NB4 (cell line): Measurements from ENCODE around the gene MCEE.
A peak's percentile ranks its signal among the peaks of the same experiment; 100 is the strongest.

Experiments used
- DNase-seq: peaks from one replicate; pipeline ENCODE4 v3.0.0; 2010; ENCODE audit warnings: low read depth
- H3K4me3 ChIP-seq: one replicate; pipeline ENCODE4 v1.5.1; 2011; ENCODE audit warnings: mild to moderate bottlenecking, low read depth, low read length, moderate library complexity
- CTCF ChIP-seq: IDR thresholded peaks from one replicate; pipeline ENCODE4 v1.5.1; 2012; ENCODE audit warnings: low read depth, low read length
- MAX ChIP-seq: IDR thresholded peaks from 2 replicates; pipeline ENCODE4 v1.6.1; 2011; ENCODE audit warnings: low read depth, low read length
- MYC ChIP-seq: IDR thresholded peaks from 2 replicates; pipeline ENCODE4 v1.6.1; 2011; ENCODE audit warnings: low read depth, low read length
- POLR2A ChIP-seq: IDR thresholded peaks from 2 replicates; pipeline ENCODE4 v1.6.1; 2011; ENCODE audit warnings: mild to moderate bottlenecking; ENCODE audit not compliant: insufficient read length; ENCODE audit errors: extremely low read depth

The MCEE gene

GRCh38 chr2:71130905-71131244, 846 bp upstream of the MCEE start:
- no peak for TF ChIP-seq MAX
- no peak for TF ChIP-seq MYC
- TF ChIP-seq CTCF: no peak
- TF ChIP-seq POLR2A: no peak
- DNase-seq: peak; percentile 66
- peak overlapping the region; percentile 81 for H3K4me3 ChIP-seq

DNA sequence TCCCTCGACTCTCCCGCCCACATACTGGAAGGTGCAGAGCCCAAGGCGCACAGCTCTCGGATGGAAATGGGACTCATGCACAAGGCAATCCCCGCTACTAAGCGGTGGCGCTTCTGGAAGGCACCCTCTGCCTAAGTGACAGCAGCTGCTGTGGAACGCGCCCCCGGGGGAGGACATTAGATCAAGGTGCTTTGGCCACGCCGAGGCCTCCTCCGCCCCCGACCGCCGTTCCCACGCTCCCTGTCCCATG, 202 bp downstream of the MCEE start:
- TF ChIP-seq POLR2A (no peak), MAX (no peak), CTCF (no peak), MYC (no peak)
- H3K4me3 ChIP-seq: peak overlapping the region; percentile 81
- peak; percentile 78 for DNase-seq

GRCh38 chr2:71129114-71129901, 721 bp downstream of the MCEE start:
- DNase-seq: peak; percentile 13
- H3K4me3 ChIP-seq: peak overlapping the region; percentile 81
- peak; percentile 56 for TF ChIP-seq MAX
- TF ChIP-seq CTCF: no peak

GRCh38 chr2:71126957-71127356, 3.1 kb downstream of the MCEE start:
- no peak overlapping the region for H3K4me3 ChIP-seq
- no peak for TF ChIP-seq MYC
- TF ChIP-seq MAX: no peak
- TF ChIP-seq POLR2A: no peak
- TF ChIP-seq CTCF: no peak
- DNase-seq: no peak

GRCh38 chr2:71125506-71126294, 4.3 kb downstream of the MCEE start:
- TF ChIP-seq POLR2A: no peak
- TF ChIP-seq MYC: no peak
- no peak for TF ChIP-seq MAX
- TF ChIP-seq CTCF: no peak

More at GRCh38 chr2:71125506-71126294, 4.3 kb downstream of the MCEE start:
- DNase-seq: no peak
- H3K4me3 ChIP-seq: no peak overlapping the region
